CD4-positive, alpha-beta memory T cell (primary cell): ENCODE data around the gene RBMX. TPM values are rescaled to one million over a fixed set of nuclear protein-coding genes. Genes with fewer than 3 reads are reported as not detected.

Experiments used
- CTCF ChIA-PET: fragments of 350-600 bp; sonication (Branson Sonifier 250); formaldehyde crosslinking; loops from one replicate; lab custom pipeline; 2021; ENCODE audit warnings: inconsistent platforms; ENCODE audit not compliant: partially characterized antibody; lab: Charles Lee
- POLR2A ChIA-PET: fragments of 350-600 bp; sonication (Branson Sonifier 250); formaldehyde crosslinking; loops from one replicate; lab custom pipeline; 2021; ENCODE audit not compliant: partially characterized antibody; lab: Charles Lee
- DNase-seq, 5 donors: peaks; one replicate each; pipeline versions ENCODE4 v3.0.0 to v3.0.0-alpha.2; 2020 to 2022; ENCODE audit warnings: mixed read lengths in 1 of 5
- H3K27ac ChIP-seq: one replicate; pipeline ENCODE4 v1.7.0; 2013; ENCODE audit warnings: low read depth, low read length
- H3K27me3 ChIP-seq: 2 replicates; pipeline ENCODE4 v1.7.0; 2013; ENCODE audit warnings: mild to moderate bottlenecking, low read length, moderate library complexity; ENCODE audit not compliant: insufficient read depth
- H3K36me3 ChIP-seq: 2 replicates; pipeline ENCODE4 v1.7.0; 2013; ENCODE audit warnings: mild to moderate bottlenecking, low read length, moderate library complexity; ENCODE audit not compliant: insufficient read depth
- H3K4me1 ChIP-seq: 2 replicates; pipeline ENCODE4 v1.7.0; 2013; ENCODE audit warnings: mild to moderate bottlenecking, low read length, moderate library complexity; ENCODE audit not compliant: insufficient read depth
- H3K4me3 ChIP-seq, 2 donors: one replicate each; pipeline ENCODE4 v1.7.0; 2013; ENCODE audit warnings: low read length in 2 of 2, mild to moderate bottlenecking in 1 of 2
- H3K9me3 ChIP-seq, 2 donors: one replicate each; pipeline ENCODE4 v1.7.0; 2013; ENCODE audit warnings: low read length in 2 of 2, control low read depth in 1 of 2; ENCODE audit not compliant: control insufficient read depth in 1 of 2
- H3K27ac Mint-ChIP-seq, 7 donors: one replicate each; pipeline ENCODE4 v1.8.0; 2020 to 2021; ENCODE audit warnings: mixed read lengths in 7 of 7, mild to moderate bottlenecking in 6 of 7, inconsistent platforms in 3 of 7, moderate library complexity in 3 of 7
- H3K27me3 Mint-ChIP-seq, 2 donors: one replicate each; pipeline ENCODE4 v1.8.0; 2020 to 2021; ENCODE audit warnings: mixed read lengths in 2 of 2
- H3K36me3 Mint-ChIP-seq, 2 donors: one replicate each; pipeline ENCODE4 v1.8.0; 2020 to 2021; ENCODE audit warnings: mixed read lengths in 2 of 2, inconsistent platforms in 1 of 2, mild to moderate bottlenecking in 1 of 2
- H3K4me1 Mint-ChIP-seq, 4 donors: one replicate each; pipeline ENCODE4 v1.8.0; 2020 to 2021; ENCODE audit warnings: mixed read lengths in 4 of 4, mild to moderate bottlenecking in 1 of 4
- H3K4me3 Mint-ChIP-seq, 8 donors: one replicate each; pipeline ENCODE4 v1.8.0; 2020 to 2021; ENCODE audit warnings: mixed read lengths in 8 of 8, mild to moderate bottlenecking in 7 of 8, moderate library complexity in 6 of 8, inconsistent platforms in 3 of 8
- H3K9me3 Mint-ChIP-seq, 8 donors: one replicate each; pipeline ENCODE4 v1.8.0; 2020 to 2021; ENCODE audit warnings: mixed read lengths in 8 of 8, mild to moderate bottlenecking in 5 of 8, inconsistent platforms in 3 of 8, moderate library complexity in 1 of 8
- intact Hi-C: fragments of 100-400 bp; cut with micrococcal nuclease; formaldehyde crosslinking; loops from one replicate; pipeline ENCODE4 v1.15.1; 2023
- polyA plus RNA-seq, 2 donors: library from polyadenylated mRNA; unstranded; fragments of 300-500 nt; fragmentation: Illumina TruSeq; gene quantifications; one replicate each; pipeline ENCODE4 v1.2.3, GENCODE V29; 2021
- total RNA-seq, 2 experiments: library from RNA; stranded (reverse); gene quantifications; one replicate each; pipeline ENCODE4 v1.2.3, GENCODE V29; 2021

RBMX gene
- total and polyA plus RNA-seq, 4 experiments from 2014 or later, result 183 to 246 (median 241) TPM

- Histone ChIP-seq H3K27ac (no peak overlapping the region), H3K27me3 (no peaks in the 10 kb centered on the region), H3K4me1 (no peaks in the 10 kb centered on the region), H3K4me3 (no peak overlapping the region), H3K9me3 (no peaks in the 10 kb centered on the region), H3K36me3 (peaks cover 8% of the 10 kb centered on the region)
- CTCF ChIA-PET, result no interaction called here
- Mint-ChIP-seq H3K4me1 (peaks cover 0 to 9% (median 0%) of the 10 kb centered on the region in 4 donors), H3K36me3 (peaks cover 21 to 31% of the 10 kb centered on the region in 2 donors), H3K4me3 (no peak overlapping the region), H3K27ac (no peak overlapping the region), H3K27me3 (no peaks in the 10 kb centered on the region), H3K9me3 (no peaks in the 10 kb centered on the region)
- intact Hi-C loops, result no loop called here
- POLR2A ChIA-PET, result interaction anchor here (0.6 kb wide), 1 partner anchor 22 kb away, joined by 4 read pairs; no protein-coding TSS in a partner anchor
- DNase-seq, result no peak
These were observed 31.1 kb downstream of the RBMX start for GRCh38 chrX:136849395-136849794.

GRCh38 chrX:136847874-136848273 is 32.7 kb downstream of the RBMX start:
- H3K36me3 ChIP-seq, result peaks cover 8% of the 10 kb centered on the region
- Mint-ChIP-seq H3K36me3 (peaks cover 16 to 27% of the 10 kb centered on the region in 2 donors), H3K4me3 (no peak overlapping the region), H3K4me1 (peaks cover 0 to 4% (median 0%) of the 10 kb centered on the region in 4 donors), H3K9me3 (no peaks in the 10 kb centered on the region), H3K27ac (no peak overlapping the region), H3K27me3 (no peaks in the 10 kb centered on the region)
- H3K27me3 ChIP-seq, result no peaks in the 10 kb centered on the region
- no peak for DNase-seq
- H3K9me3 ChIP-seq, result no peaks in the 10 kb centered on the region
- ChIA-PET POLR2A (no interaction called here), CTCF (no interaction called here)
- no peak overlapping the region for H3K27ac ChIP-seq
- H3K4me1 ChIP-seq, result no peaks in the 10 kb centered on the region
- intact Hi-C loops, result no loop called here
- no peak overlapping the region for H3K4me3 ChIP-seq

GRCh38 chrX:136839196-136839595 is 41.3 kb downstream of the RBMX start:
- Histone ChIP-seq H3K4me1 (no peaks in the 10 kb centered on the region), H3K27me3 (no peaks in the 10 kb centered on the region), H3K4me3 (no peak overlapping the region), H3K36me3 (no peaks in the 10 kb centered on the region), H3K9me3 (no peaks in the 10 kb centered on the region), H3K27ac (no peak overlapping the region)
- H3K27ac Mint-ChIP-seq, result no peak overlapping the region
- no peak overlapping the region for H3K4me3 Mint-ChIP-seq
- intact Hi-C loops, result no loop called here
- no peak for DNase-seq
- no peaks in the 10 kb centered on the region for H3K4me1 Mint-ChIP-seq
- CTCF ChIA-PET, result no interaction called here
- peaks cover 6 to 8% of the 10 kb centered on the region in 2 donors for H3K36me3 Mint-ChIP-seq
- POLR2A ChIA-PET, result no interaction called here
- no peaks in the 10 kb centered on the region for H3K9me3 Mint-ChIP-seq
- H3K27me3 Mint-ChIP-seq, result no peaks in the 10 kb centered on the region

- no peak for DNase-seq
- Histone ChIP-seq H3K27ac (no peak overlapping the region), H3K27me3 (no peaks in the 10 kb centered on the region), H3K4me1 (no peaks in the 10 kb centered on the region), H3K4me3 (no peak overlapping the region), H3K9me3 (no peaks in the 10 kb centered on the region), H3K36me3 (no peaks in the 10 kb centered on the region)
- Mint-ChIP-seq H3K27ac (no peak overlapping the region), H3K9me3 (no peaks in the 10 kb centered on the region), H3K27me3 (no peaks in the 10 kb centered on the region), H3K4me3 (no peak overlapping the region), H3K36me3 (peaks cover 0 to 5% of the 10 kb centered on the region in 2 donors), H3K4me1 (no peaks in the 10 kb centered on the region)
- ChIA-PET POLR2A (no interaction called here), CTCF (no interaction called here)
- intact Hi-C loops, result no loop called here
These were observed 44.8 kb downstream of the RBMX start for GRCh38 chrX:136835761-136836160.

GRCh38 chrX:136829413-136829812 is 51.1 kb downstream of the RBMX start:
- Mint-ChIP-seq H3K4me1 (no peaks in the 10 kb centered on the region), H3K9me3 (no peaks in the 10 kb centered on the region), H3K27me3 (no peaks in the 10 kb centered on the region), H3K4me3 (no peak overlapping the region), H3K27ac (peak overlapping the region in 1 of 7 donors; percentile 61), H3K36me3 (peaks cover 2 to 11% of the 10 kb centered on the region in 2 donors)
- no peaks in the 10 kb centered on the region for H3K9me3 ChIP-seq
- H3K36me3 ChIP-seq, result no peaks in the 10 kb centered on the region
- H3K4me1 ChIP-seq, result no peaks in the 10 kb centered on the region
- ChIA-PET CTCF (no interaction called here), POLR2A (no interaction called here)
- no peak for DNase-seq
- no peaks in the 10 kb centered on the region for H3K27me3 ChIP-seq
- no peak overlapping the region for H3K4me3 ChIP-seq
- no peak overlapping the region for H3K27ac ChIP-seq
- intact Hi-C loops, result no loop called here

GRCh38 chrX:136828830-136829229 is 51.7 kb downstream of the RBMX start:
- Mint-ChIP-seq H3K4me1 (no peaks in the 10 kb centered on the region), H3K9me3 (no peaks in the 10 kb centered on the region), H3K27ac (peak overlapping the region in 1 of 7 donors; percentile 61), H3K4me3 (no peak overlapping the region), H3K36me3 (peaks cover 2 to 11% of the 10 kb centered on the region in 2 donors), H3K27me3 (no peaks in the 10 kb centered on the region)
- no peak for DNase-seq
- POLR2A ChIA-PET, result no interaction called here
- H3K36me3 ChIP-seq, result no peaks in the 10 kb centered on the region
- no peak overlapping the region for H3K27ac ChIP-seq
- no peak overlapping the region for H3K4me3 ChIP-seq
- intact Hi-C loops, result no loop called here
- H3K4me1 ChIP-seq, result no peaks in the 10 kb centered on the region
- H3K9me3 ChIP-seq, result no peaks in the 10 kb centered on the region
- CTCF ChIA-PET, result no interaction called here
- no peaks in the 10 kb centered on the region for H3K27me3 ChIP-seq

- H3K4me1 Mint-ChIP-seq, result no peaks in the 10 kb centered on the region
- ChIA-PET CTCF (no interaction called here), POLR2A (no interaction called here)
- H3K36me3 ChIP-seq, result no peaks in the 10 kb centered on the region
- no peaks in the 10 kb centered on the region for H3K4me1 ChIP-seq
- H3K27ac Mint-ChIP-seq, result no peak overlapping the region
- DNase-seq, result no peak
- no peak overlapping the region for H3K27ac ChIP-seq
- H3K9me3 ChIP-seq, result no peaks in the 10 kb centered on the region
- no peak overlapping the region for H3K4me3 Mint-ChIP-seq
- intact Hi-C loops, result no loop called here
- no peak overlapping the region for H3K4me3 ChIP-seq
- H3K27me3 Mint-ChIP-seq, result no peaks in the 10 kb centered on the region
- no peaks in the 10 kb centered on the region for H3K9me3 Mint-ChIP-seq
- H3K36me3 Mint-ChIP-seq, result peaks cover 2 to 11% of the 10 kb centered on the region in 2 donors
- no peaks in the 10 kb centered on the region for H3K27me3 ChIP-seq
These were observed 53.5 kb downstream of the RBMX start for GRCh38 chrX:136827026-136827425.

GRCh38 chrX:136825771-136826170 is 54.8 kb downstream of the RBMX start:
- Histone ChIP-seq H3K4me1 (no peaks in the 10 kb centered on the region), H3K4me3 (no peak overlapping the region), H3K27ac (no peak overlapping the region), H3K27me3 (no peaks in the 10 kb centered on the region), H3K9me3 (no peaks in the 10 kb centered on the region), H3K36me3 (no peaks in the 10 kb centered on the region)
- Mint-ChIP-seq H3K27me3 (no peaks in the 10 kb centered on the region), H3K27ac (no peak overlapping the region), H3K4me3 (no peak overlapping the region), H3K36me3 (peaks cover 0 to 11% of the 10 kb centered on the region in 2 donors), H3K4me1 (no peaks in the 10 kb centered on the region), H3K9me3 (no peaks in the 10 kb centered on the region)
- intact Hi-C loops, result no loop called here
- ChIA-PET CTCF (interaction anchor here (1.0 kb wide), 1 partner anchor 15 kb away, joined by 4 read pairs; no protein-coding TSS in a partner anchor), POLR2A (interaction anchor here (0.8 kb wide), 1 partner anchor 10 kb away, joined by 3 read pairs; no protein-coding TSS in a partner anchor)
- no peak for DNase-seq
